Body of pancreas (tissue), 4 donors: ENCODE results near the gene KCNIP4.

Experiments used
- CTCF ChIP-seq, 7 experiments: fragments of 450-650 bp in 4 of 7; fragments of 200-600 bp in 3 of 7; sonication (generic) in 3 of 7; IDR thresholded peaks; one replicate each; pipeline ENCODE4 v1.5.1; 2016 to 2019; ENCODE audit warnings: antibody characterized with exemption in 7 of 7
- POLR2A ChIP-seq, 3 donors: fragments of 450-650 bp; IDR thresholded peaks; one replicate each; pipeline ENCODE4 v1.6.1; 2016; ENCODE audit warnings: antibody characterized with exemption in 3 of 3, mild to moderate bottlenecking in 2 of 3

GRCh38 chr4:21915761-21916160 lies 32.8 kb downstream of the KCNIP4 start:
- TF ChIP-seq POLR2A (IDR thresholded peaks at IDR 0.05) (no peak), CTCF (IDR thresholded peaks at IDR 0.05) (no peak)
